ENCODE data around the gene PCYT2. TPM values are rescaled to one million over a fixed set of nuclear protein-coding genes. Genes with fewer than 3 reads are reported as not detected.
A peak's percentile ranks its signal among the peaks of the same experiment; 100 is the strongest.

The PCYT2 gene
- polyA plus RNA-seq, 1 donor (not counting 4 experiments of a cell fraction or from before 2014, with no cell fraction given) = 38.1 TPM

DNA sequence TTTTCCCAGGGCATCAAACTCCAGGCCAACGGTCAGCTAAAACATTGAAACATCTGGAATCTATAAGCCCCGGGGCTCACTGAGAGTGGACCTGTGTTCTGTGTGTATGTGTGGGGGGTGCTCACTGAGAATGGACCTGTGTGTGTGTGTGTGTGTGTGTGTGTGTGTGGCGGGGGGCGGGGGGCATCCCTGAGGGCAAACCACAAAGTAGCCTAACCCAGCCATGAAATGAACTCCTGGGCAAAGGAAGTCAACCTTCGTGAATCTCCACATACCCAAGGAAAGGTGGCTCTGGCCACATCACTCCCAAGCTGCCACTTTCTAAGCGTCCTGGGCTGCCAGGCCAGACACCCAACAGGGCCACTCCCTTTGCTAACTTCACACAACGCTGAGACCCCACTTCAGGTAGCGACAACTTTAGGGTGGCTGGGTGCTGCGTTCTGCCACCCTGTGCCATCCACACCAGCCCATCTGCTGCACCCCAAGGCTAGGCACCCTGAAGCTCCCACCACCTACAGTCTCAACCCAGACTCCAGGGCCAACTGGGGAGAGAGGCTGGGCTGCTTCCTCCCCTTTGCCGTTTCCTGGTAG is 14.8 kb upstream of the PCYT2 start:
- TF ChIP-seq, protein P1, sequence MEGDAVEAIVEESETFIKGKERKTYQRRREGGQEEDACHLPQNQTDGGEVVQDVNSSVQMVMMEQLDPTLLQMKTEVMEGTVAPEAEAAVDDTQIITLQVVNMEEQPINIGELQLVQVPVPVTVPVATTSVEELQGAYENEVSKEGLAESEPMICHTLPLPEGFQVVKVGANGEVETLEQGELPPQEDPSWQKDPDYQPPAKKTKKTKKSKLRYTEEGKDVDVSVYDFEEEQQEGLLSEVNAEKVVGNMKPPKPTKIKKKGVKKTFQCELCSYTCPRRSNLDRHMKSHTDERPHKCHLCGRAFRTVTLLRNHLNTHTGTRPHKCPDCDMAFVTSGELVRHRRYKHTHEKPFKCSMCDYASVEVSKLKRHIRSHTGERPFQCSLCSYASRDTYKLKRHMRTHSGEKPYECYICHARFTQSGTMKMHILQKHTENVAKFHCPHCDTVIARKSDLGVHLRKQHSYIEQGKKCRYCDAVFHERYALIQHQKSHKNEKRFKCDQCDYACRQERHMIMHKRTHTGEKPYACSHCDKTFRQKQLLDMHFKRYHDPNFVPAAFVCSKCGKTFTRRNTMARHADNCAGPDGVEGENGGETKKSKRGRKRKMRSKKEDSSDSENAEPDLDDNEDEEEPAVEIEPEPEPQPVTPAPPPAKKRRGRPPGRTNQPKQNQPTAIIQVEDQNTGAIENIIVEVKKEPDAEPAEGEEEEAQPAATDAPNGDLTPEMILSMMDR (optimal IDR thresholded peaks at IDR 0.05 in 1 of 3, IDR thresholded peaks at IDR 0.05 in 1 of 3, conservative IDR thresholded peaks at IDR 0.05 in 1 of 3; ENCODE audit: extremely low read depth in 1 of 3, insufficient read depth in 2 of 3, low read length in 3 of 3) = no peak
- TF ChIP-seq EZH2 (IDR thresholded peaks at IDR 0.05; ENCODE audit: low read length) = no peak
- no peaks in the 10 kb centered on the region for H3K9me1 ChIP-seq (ENCODE audit: control insufficient read depth, extremely low read depth, insufficient read depth, low read length)
- H4K20me1 ChIP-seq (ENCODE audit: control insufficient read depth, extremely low read depth, insufficient read depth, low read length) = peaks cover 5% of the 10 kb centered on the region
- no peak for FAIRE-seq
- H3K27ac ChIP-seq (ENCODE audit: control insufficient read depth, insufficient read depth, low read length) = peak overlapping the region; percentile 85
- peak overlapping the region; percentile 88 for H3K9ac ChIP-seq (ENCODE audit: control insufficient read depth, extremely low read depth, insufficient read depth, low read length)
- peaks cover 35% of the 10 kb centered on the region for H3K4me1 ChIP-seq (ENCODE audit: control insufficient read depth, extremely low read depth, insufficient read depth, low read length)
- DNase-seq (ENCODE audit: low read depth, low spot score) = no peak
- peak overlapping the region; percentile 84 for H3K4me2 ChIP-seq (ENCODE audit: control insufficient read depth, extremely low read depth, insufficient read depth, low read depth, low read length)
- no peaks in the 10 kb centered on the region for H3K9me3 ChIP-seq (ENCODE audit: control insufficient read depth, low read depth, low read length)
- peaks cover 9 to 11% of the 10 kb centered on the region in 2 experiments for H3K36me3 ChIP-seq (ENCODE audit: control insufficient read depth in 2 of 2, extremely low read depth in 1 of 2, insufficient read depth in 2 of 2, low read length in 2 of 2)
- H3K27me3 ChIP-seq (ENCODE audit: control insufficient read depth, extremely low read depth, insufficient read depth, low read length) = no peaks in the 10 kb centered on the region
- no peak overlapping the region for H2AFZ ChIP-seq (ENCODE audit: control insufficient read depth, low read length)
- H3K79me2 ChIP-seq (ENCODE audit: control insufficient read depth, insufficient read depth, low read length) = peaks cover 57% of the 10 kb centered on the region
- dilution Hi-C loops (cut with MboI; ENCODE audit: extremely low pct_ligation_motif_present, low sequenced_read_pairs) = no loop called here
- H3K4me3 ChIP-seq (ENCODE audit: control insufficient read depth in 2 of 3, extremely low read depth in 1 of 3, insufficient read depth in 2 of 3, low read depth in 1 of 3, low read length in 3 of 3) = peak overlapping the region; percentile 78 to 84 (median 79)

DNA sequence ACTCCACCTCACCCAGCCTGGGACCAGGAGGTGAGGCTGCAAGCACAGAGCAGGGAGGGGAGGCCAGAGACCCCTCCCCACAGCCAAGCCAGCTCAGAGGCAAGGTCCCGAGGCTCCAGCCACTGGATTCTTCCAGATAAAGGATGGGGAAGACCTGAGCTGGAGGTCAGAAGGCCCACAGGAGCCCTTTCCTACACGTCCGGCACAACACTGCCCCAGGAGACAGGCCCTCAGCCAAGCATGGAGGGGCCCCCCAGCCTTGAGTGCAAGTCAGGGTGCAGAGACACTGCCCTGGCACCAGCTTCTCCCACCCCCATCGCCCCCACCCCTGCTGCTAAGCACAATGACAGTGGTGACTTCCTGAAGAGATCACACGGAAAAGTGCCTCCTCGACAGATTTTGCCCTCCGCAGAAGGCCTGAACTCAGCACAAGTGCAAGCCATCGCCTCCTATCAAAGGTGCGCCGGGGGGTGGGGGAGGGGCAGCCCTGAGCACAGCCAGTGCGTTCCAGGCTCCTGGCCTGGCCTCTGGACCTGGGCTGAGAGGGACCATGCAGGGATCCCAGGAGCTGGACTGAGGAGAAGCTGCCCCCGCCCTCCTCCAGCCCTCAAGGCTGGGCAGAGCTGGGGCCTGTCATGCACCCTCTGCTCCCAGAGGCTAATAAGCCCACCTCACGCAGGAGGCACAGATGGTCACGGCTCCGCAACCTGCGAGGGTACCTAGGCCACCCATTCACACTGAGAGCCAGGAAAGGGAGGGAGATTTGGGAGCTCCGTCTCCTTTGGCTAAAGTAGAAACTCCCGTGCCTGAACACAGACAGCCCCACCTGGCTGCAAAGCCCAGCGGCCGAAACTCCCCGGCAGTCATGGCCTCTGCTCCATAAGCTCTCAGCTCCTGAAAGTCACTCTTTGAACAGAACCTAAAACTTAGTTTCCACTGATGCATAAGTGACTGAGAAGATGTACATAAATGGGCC is 13.6 kb upstream of the PCYT2 start:
- no peak for FAIRE-seq
- peak overlapping the region; percentile 4 for H3K27ac ChIP-seq (ENCODE audit: control insufficient read depth, insufficient read depth, low read length)

More for the DNA sequence above, 13.6 kb upstream of the PCYT2 start:
- no peak for TF ChIP-seq EZH2 (IDR thresholded peaks at IDR 0.05; ENCODE audit: low read length)
- TF ChIP-seq, protein P1 (optimal IDR thresholded peaks at IDR 0.05 in 1 of 3, IDR thresholded peaks at IDR 0.05 in 1 of 3, conservative IDR thresholded peaks at IDR 0.05 in 1 of 3; ENCODE audit: extremely low read depth in 1 of 3, insufficient read depth in 2 of 3, low read length in 3 of 3) = no peak
- Histone ChIP-seq H3K4me3 (ENCODE audit: control insufficient read depth in 2 of 3, extremely low read depth in 1 of 3, insufficient read depth in 2 of 3, low read depth in 1 of 3, low read length in 3 of 3) (no peak overlapping the region), H3K36me3 (ENCODE audit: control insufficient read depth in 2 of 2, extremely low read depth in 1 of 2, insufficient read depth in 2 of 2, low read length in 2 of 2) (peaks cover 20 to 21% of the 10 kb centered on the region in 2 experiments), H3K4me1 (ENCODE audit: control insufficient read depth, extremely low read depth, insufficient read depth, low read length) (peaks cover 35% of the 10 kb centered on the region), H3K9me1 (ENCODE audit: control insufficient read depth, extremely low read depth, insufficient read depth, low read length) (no peaks in the 10 kb centered on the region), H3K4me2 (ENCODE audit: control insufficient read depth, extremely low read depth, insufficient read depth, low read depth, low read length) (peak overlapping the region; percentile 78), H3K79me2 (ENCODE audit: control insufficient read depth, insufficient read depth, low read length) (peaks cover 68% of the 10 kb centered on the region), H2AFZ (ENCODE audit: control insufficient read depth, low read length) (no peak overlapping the region), H3K9me3 (ENCODE audit: control insufficient read depth, low read depth, low read length) (no peaks in the 10 kb centered on the region), H4K20me1 (ENCODE audit: control insufficient read depth, extremely low read depth, insufficient read depth, low read length) (peaks cover 5% of the 10 kb centered on the region), H3K27me3 (ENCODE audit: control insufficient read depth, extremely low read depth, insufficient read depth, low read length) (no peaks in the 10 kb centered on the region), H3K9ac (ENCODE audit: control insufficient read depth, extremely low read depth, insufficient read depth, low read length) (peak overlapping the region; percentile 9)
- dilution Hi-C loops (cut with MboI; ENCODE audit: extremely low pct_ligation_motif_present, low sequenced_read_pairs) = no loop called here
- no peak for DNase-seq (ENCODE audit: low read depth, low spot score)

Measured in keratinocyte (primary cell).